ENCODE data around the gene EEFSEC. TPM values are rescaled to one million over a fixed set of nuclear protein-coding genes. Genes with fewer than 3 reads are reported as not detected.

Gene EEFSEC
- total RNA-seq, 2 donors from 2014 or later: 15.7 to 18.0 TPM

GRCh38 chr3:128430301-128430700, 277.0 kb downstream of the EEFSEC start:
- H3K27ac ChIP-seq: no peak overlapping the region
- no peak for DNase-seq (ENCODE audit: low spot score)
- H3K36me3 ChIP-seq: no peaks in the 10 kb centered on the region
- H3K27me3 ChIP-seq: no peaks in the 10 kb centered on the region
- no peak overlapping the region for H3K4me3 ChIP-seq
- H3K4me1 ChIP-seq: peaks cover 0 to 25% of the 10 kb centered on the region in 2 donors
- no peaks in the 10 kb centered on the region for H3K9me3 ChIP-seq
- no peak for TF ChIP-seq CTCF (IDR thresholded peaks at IDR 0.05)

GRCh38 chr3:128430731-128431130, 277.4 kb downstream of the EEFSEC start:
- Histone ChIP-seq H3K4me1 (peaks cover 0 to 22% of the 10 kb centered on the region in 2 donors), H3K27me3 (no peaks in the 10 kb centered on the region), H3K27ac (no peak overlapping the region), H3K36me3 (no peaks in the 10 kb centered on the region), H3K9me3 (no peaks in the 10 kb centered on the region), H3K4me3 (no peak overlapping the region)
- DNase-seq (ENCODE audit: low spot score): no peak
- no peak for TF ChIP-seq CTCF (IDR thresholded peaks at IDR 0.05)

- Histone ChIP-seq H3K4me1 (peaks cover 0 to 12% of the 10 kb centered on the region in 2 donors), H3K27ac (no peak overlapping the region), H3K27me3 (no peaks in the 10 kb centered on the region), H3K9me3 (no peaks in the 10 kb centered on the region), H3K4me3 (no peak overlapping the region), H3K36me3 (no peaks in the 10 kb centered on the region)
- TF ChIP-seq CTCF (IDR thresholded peaks at IDR 0.05): no peak
- no peak for DNase-seq (ENCODE audit: low spot score)
Observed at GRCh38 chr3:128431803-128432300, 278.6 kb downstream of the EEFSEC start.

- Histone ChIP-seq H3K4me1 (peaks cover 0 to 12% of the 10 kb centered on the region in 2 donors), H3K9me3 (no peaks in the 10 kb centered on the region), H3K4me3 (peak overlapping the region; percentile 24 to 45), H3K36me3 (no peaks in the 10 kb centered on the region), H3K27me3 (no peaks in the 10 kb centered on the region), H3K27ac (no peak overlapping the region)
- TF ChIP-seq CTCF (IDR thresholded peaks at IDR 0.05): no peak
- DNase-seq (ENCODE audit: low spot score): no peak
Observed at GRCh38 chr3:128432301-128432970, 279.2 kb downstream of the EEFSEC start.

- no peaks in the 10 kb centered on the region for H3K9me3 ChIP-seq
- DNase-seq (ENCODE audit: low spot score): no peak
- no peaks in the 10 kb centered on the region for H3K27me3 ChIP-seq
- peak overlapping the region; percentile 24 to 45 for H3K4me3 ChIP-seq
- no peak for TF ChIP-seq CTCF (IDR thresholded peaks at IDR 0.05)
- no peak overlapping the region for H3K27ac ChIP-seq
- peaks cover 0 to 12% of the 10 kb centered on the region in 2 donors for H3K4me1 ChIP-seq
- H3K36me3 ChIP-seq: no peaks in the 10 kb centered on the region
Observed at GRCh38 chr3:128432971-128433836, 279.9 kb downstream of the EEFSEC start.
